Panc1 (cell line): ENCODE results near the gene CACNG6. TPM values are rescaled to one million over a fixed set of nuclear protein-coding genes. Genes with fewer than 3 reads are reported as not detected.

Source experiments
- ATAC-seq: fragments of 200-7000 bp; cut with Tn5 transposase; 2 replicates; pipeline ENCODE4 v1.9.1; 2020; ENCODE audit warnings: mild to moderate bottlenecking, moderate library complexity
- BruUV-seq: library from RNA; stranded (reverse); fragments of 400-500 nt; replicated peaks from 2 replicates; lab custom pipeline; 2021; lab: Mats Ljungman, UMichigan
- CTCF ChIA-PET: fragments of 300-600 bp; sonication (Branson Sonifier 250); formaldehyde crosslinking; loops from one replicate; lab custom pipeline; 2022; ENCODE audit warnings: antibody characterized with exemption; lab: Charles Lee
- POLR2A ChIA-PET: fragments of 300-600 bp; sonication (Branson Sonifier 250); formaldehyde crosslinking; loops from one replicate; lab custom pipeline; 2022; ENCODE audit warnings: antibody characterized with exemption; lab: Charles Lee
- DNase-seq: peaks from one replicate; pipeline ENCODE4 v3.0.0-alpha.2; 2010; ENCODE audit warnings: low read depth, low spot score
- H3K27ac ChIP-seq: 2 replicates; pipeline ENCODE4 v1.5.1; 2011; ENCODE audit warnings: mild to moderate bottlenecking, low read length, inconsistent platforms
- H3K27me3 ChIP-seq: fragments of 200-500 bp; sonication (Bioruptor generic); 2 replicates; pipeline ENCODE4 v1.6.0; 2014; ENCODE audit warnings: low read length, inconsistent platforms; ENCODE audit not compliant: control insufficient read depth, insufficient read depth
- H3K36me3 ChIP-seq: fragments of 200-500 bp; sonication (Bioruptor generic); 2 replicates; pipeline ENCODE4 v1.5.1; 2014; ENCODE audit warnings: inconsistent platforms, mild to moderate bottlenecking, low read length, moderate library complexity; ENCODE audit not compliant: control insufficient read depth, insufficient read depth
- H3K4me1 ChIP-seq: 2 replicates; pipeline ENCODE4 v1.5.1; 2011; ENCODE audit warnings: inconsistent platforms, mild to moderate bottlenecking, low read length, moderate library complexity; ENCODE audit not compliant: control insufficient read depth, insufficient read depth
- H3K4me3 ChIP-seq, 2 experiments: 2 replicates each; pipeline ENCODE4 v1.5.1; 2011 to 2012; ENCODE audit warnings: low read depth in 2 of 2, low read length in 2 of 2, mild to moderate bottlenecking in 2 of 2, inconsistent platforms in 1 of 2, moderate library complexity in 1 of 2
- H3K9me3 ChIP-seq: fragments of 200-500 bp; sonication (Bioruptor generic); 2 replicates; pipeline ENCODE4 v1.5.1; 2014; ENCODE audit warnings: low read depth, mild to moderate bottlenecking, inconsistent platforms, low read length, moderate library complexity; ENCODE audit not compliant: control insufficient read depth, insufficient read depth
- CTCF ChIP-seq: fragments of 450-650 bp; IDR thresholded peaks from 2 replicates; pipeline ENCODE4 v1.5.1; 2017; ENCODE audit warnings: mild to moderate bottlenecking
- POLR2AphosphoS5 ChIP-seq: IDR thresholded peaks from 2 replicates; pipeline ENCODE4 v1.6.1; 2012; ENCODE audit warnings: mild to moderate bottlenecking, low read depth, low read length, moderate library complexity
- REST ChIP-seq, 2 experiments: IDR thresholded peaks; 2 replicates each; pipeline ENCODE4 v1.6.1; 2011 to 2012; ENCODE audit warnings: low read depth in 2 of 2, control low read depth in 1 of 2, low read length in 1 of 2, mild to moderate bottlenecking in 1 of 2, moderate library complexity in 1 of 2; ENCODE audit not compliant: insufficient read depth in 1 of 2
- SIN3A ChIP-seq: IDR thresholded peaks from 2 replicates; pipeline ENCODE4 v1.6.1; 2012; ENCODE audit warnings: low read depth, mild to moderate bottlenecking, low read length, moderate library complexity, borderline replicate concordance; ENCODE audit not compliant: insufficient read depth
- TCF7L2 ChIP-seq: IDR thresholded peaks from 2 replicates; pipeline ENCODE4 v1.6.1; 2011; ENCODE audit warnings: mild to moderate bottlenecking, low read depth, low read length, inconsistent platforms
- in situ Hi-C: cut with HindIII; loops from 2 replicates; pipeline ENCODE4 v1.10.0; 2016; ENCODE audit warnings: low sequenced_read_pairs, low pct_unique_long_range_greater_than_20kb
- intact Hi-C: fragments of 100-400 bp; cut with micrococcal nuclease; formaldehyde crosslinking; loops from one replicate; pipeline ENCODE4 v1.10.0; 2022; ENCODE audit not compliant: unreplicated experiment
- total RNA-seq: library from RNA; stranded (reverse); gene quantifications from one replicate; pipeline ENCODE4 v1.2.1, GENCODE V29; 2021; ENCODE audit not compliant: unreplicated experiment

The CACNG6 gene
- total RNA-seq, 1 experiment from 2014 or later: 14.6 TPM

GRCh38 chr19:54021932-54022331 lies 30.5 kb downstream of the CACNG6 start:
- DNase-seq: no peak
- in situ Hi-C loops: no loop called here
- ATAC-seq: no peak
- ChIA-PET POLR2A (interaction anchor here (1.2 kb wide), 1 partner anchor 41 kb away, joined by 3 read pairs; no protein-coding TSS in a partner anchor), CTCF (interaction anchor here (1.1 kb wide), 1 partner anchor 42 kb away, joined by 3 read pairs; no protein-coding TSS in a partner anchor)
- Histone ChIP-seq H3K4me1 (peaks cover 29% of the 10 kb centered on the region), H3K27me3 (no peaks in the 10 kb centered on the region), H3K36me3 (no peaks in the 10 kb centered on the region), H3K27ac (peak overlapping the region; percentile 96), H3K4me3 (no peak overlapping the region), H3K9me3 (no peaks in the 10 kb centered on the region)
- intact Hi-C loops: loop anchor here (5.0 kb wide), 2 partner anchors 35 to 115 kb away; partner anchors contain the start of gene CACNG7
- TF ChIP-seq CTCF: no peak
- TF ChIP-seq SIN3A: no peak
- no peak for TF ChIP-seq POLR2AphosphoS5
- TF ChIP-seq TCF7L2: no peak
- TF ChIP-seq REST (IDR thresholded peaks at IDR 0.05; ENCODE audit: insufficient read depth in 1 of 2, low read depth in 2 of 2, low read length in 1 of 2): no peak
- no TSS peak for BruUV-seq

- in situ Hi-C loops: no loop called here
- no peak overlapping the region for H3K4me3 ChIP-seq
- TF ChIP-seq TCF7L2 (no peak), REST (IDR thresholded peaks at IDR 0.05; ENCODE audit: insufficient read depth in 1 of 2, low read depth in 2 of 2, low read length in 1 of 2) (no peak), SIN3A (no peak), POLR2AphosphoS5 (no peak), CTCF (no peak)
- intact Hi-C loops: loop anchor here (5.0 kb wide), 2 partner anchors 36 to 116 kb away; partner anchors contain the start of gene CACNG7
- no peaks in the 10 kb centered on the region for H3K27me3 ChIP-seq
- ATAC-seq (no peak), DNase-seq (no peak)
- H3K4me1 ChIP-seq: peaks cover 29% of the 10 kb centered on the region
- no peaks in the 10 kb centered on the region for H3K9me3 ChIP-seq
- ChIA-PET POLR2A (interaction anchor here (0.5 to 1.2 kb wide), 3 partner anchors 26 to 32 kb away, joined by 3 to 6 read pairs (median 3); partner anchors contain the start of gene CACNG6), CTCF (interaction anchor here (0.6 to 2.5 kb wide), 5 partner anchors 21 to 230 kb away, joined by 3 to 14 read pairs (median 4); no protein-coding TSS in a partner anchor)
- peak overlapping the region; percentile 96 for H3K27ac ChIP-seq
- BruUV-seq: no TSS peak
- H3K36me3 ChIP-seq: no peaks in the 10 kb centered on the region
Observed at GRCh38 chr19:54023191-54023590, 31.8 kb downstream of the CACNG6 start.
